Measurements from ENCODE around the gene CASP10.

The CASP10 gene

DNA sequence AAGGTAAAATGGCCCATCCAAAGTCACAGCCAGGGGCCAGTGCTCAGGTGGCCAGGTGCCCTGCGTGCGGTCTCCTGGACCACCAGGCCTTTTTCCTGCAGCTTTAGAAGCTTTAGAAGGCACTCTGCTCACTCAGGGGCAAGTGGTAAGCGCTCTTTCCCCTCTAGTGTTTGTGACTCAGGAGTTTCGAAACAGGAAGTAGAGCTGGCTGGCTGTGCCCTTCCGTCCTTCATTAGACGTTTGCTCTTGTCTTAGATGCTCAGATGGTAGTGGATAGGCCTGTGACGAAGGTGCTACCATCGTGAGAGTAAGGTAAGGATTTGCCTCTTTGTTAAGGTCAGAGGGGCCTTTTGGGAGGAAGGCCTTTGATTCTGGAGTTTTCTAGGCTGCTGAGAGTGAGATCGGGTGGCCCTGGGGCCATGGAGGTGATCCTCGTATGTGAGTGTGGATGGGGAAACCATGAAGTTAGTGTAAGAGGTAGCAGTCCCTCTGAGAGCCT lies 77.4 kb downstream of the CASP10 start, which contains the start of gene CASP8:
TSS of gene CASP8 (plus strand) at position 235 of the 499 bp plus-strand sequence. CDS start 5,951 bp downstream, outside the sequence.
- peak; percentile 87 for DNase-seq (ENCODE audit: low spot score)

DNA sequence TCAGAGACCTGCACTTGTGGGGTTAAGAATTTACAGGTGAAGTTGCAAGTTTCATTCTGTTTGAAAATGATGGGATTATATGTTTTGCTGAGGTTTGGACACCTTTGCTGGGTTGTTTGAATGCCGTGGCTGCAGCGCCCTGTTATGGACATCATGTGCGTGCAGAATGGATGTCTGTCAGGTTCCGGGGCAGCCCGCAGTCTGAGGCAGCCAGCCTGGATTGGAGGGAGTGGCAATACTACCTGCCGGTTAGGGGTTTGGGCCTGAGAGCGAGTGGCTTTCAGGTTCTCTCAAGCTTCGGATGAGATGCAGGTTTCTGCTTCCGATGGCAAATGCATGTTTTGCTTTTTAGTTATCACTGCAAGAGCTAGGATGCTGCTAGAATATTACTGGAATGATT lies 78.5 kb downstream of the CASP10 start:
- DNase-seq (ENCODE audit: low spot score): peak; percentile 73

GRCh38 chr2:201261906-201262305 lies 79.0 kb downstream of the CASP10 start:
- no peak for DNase-seq (ENCODE audit: low spot score)

DNA sequence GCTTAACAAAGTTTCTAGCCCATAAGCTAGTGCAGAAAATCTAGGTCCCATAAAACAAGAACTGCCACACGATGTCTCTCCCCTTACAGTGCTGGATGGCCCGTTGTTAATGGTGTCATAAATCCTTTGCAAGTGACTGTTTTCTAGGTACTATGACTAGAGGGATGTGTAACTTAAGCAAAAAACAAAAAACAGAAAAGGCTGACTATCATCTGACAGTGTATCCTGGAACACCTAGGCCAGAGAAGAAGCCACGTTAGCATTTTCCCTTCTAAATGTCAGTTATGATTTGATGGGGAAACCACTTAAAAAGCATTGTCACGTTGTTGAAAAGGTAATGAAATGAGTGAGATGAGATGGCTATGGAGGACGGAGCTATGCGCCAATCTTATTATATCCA lies 79.8 kb downstream of the CASP10 start:
- peak; percentile 78 for DNase-seq (ENCODE audit: low spot score)

- peak; percentile 45 for DNase-seq (ENCODE audit: low spot score)
These were observed 80.8 kb downstream of the CASP10 start for GRCh38 chr2:201263779-201264178.

GRCh38 chr2:201264472-201265173 lies 81.7 kb downstream of the CASP10 start:
- no peak for DNase-seq (ENCODE audit: low spot score)

DNA sequence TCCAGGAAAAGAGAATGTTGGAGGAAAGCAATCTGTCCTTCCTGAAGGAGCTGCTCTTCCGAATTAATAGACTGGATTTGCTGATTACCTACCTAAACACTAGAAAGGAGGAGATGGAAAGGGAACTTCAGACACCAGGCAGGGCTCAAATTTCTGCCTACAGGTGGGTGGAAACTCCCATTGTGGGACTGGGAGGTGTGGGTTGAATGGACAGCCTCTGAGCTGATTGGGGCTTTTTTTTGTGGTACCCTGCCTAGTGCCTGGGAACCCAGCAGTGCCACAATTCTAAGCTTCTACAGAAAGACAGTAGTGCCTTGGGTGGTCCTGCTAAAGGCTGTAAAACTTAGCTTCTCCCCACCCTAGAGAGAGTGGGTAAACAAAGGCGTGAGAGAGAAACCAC lies 83.7 kb downstream of the CASP10 start:
- no peak for DNase-seq (ENCODE audit: low spot score)

GRCh38 chr2:201267278-201268030 lies 84.5 kb downstream of the CASP10 start:
- no peak for DNase-seq (ENCODE audit: low spot score)

DNA sequence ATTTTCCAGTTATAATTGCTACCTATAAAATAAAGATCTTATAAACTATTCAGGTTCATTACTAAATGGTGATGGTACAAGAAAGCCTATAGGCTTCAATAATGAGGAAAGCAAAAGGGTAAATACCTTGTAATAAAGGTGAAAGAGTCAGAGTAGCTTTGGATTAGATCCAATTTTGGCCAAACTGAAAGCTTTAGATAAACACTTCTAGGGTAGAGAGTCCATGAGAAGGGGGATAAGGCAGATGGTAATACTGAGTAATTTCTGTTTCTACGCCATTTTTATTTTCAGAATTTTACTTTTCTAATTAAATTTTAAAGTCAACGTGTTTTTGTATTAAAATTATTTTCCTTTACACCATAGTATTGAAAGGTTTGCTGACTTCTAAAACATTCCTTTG lies 86.8 kb downstream of the CASP10 start:
- no peak for DNase-seq (ENCODE audit: low spot score)

GRCh38 chr2:201270293-201271001 lies 87.5 kb downstream of the CASP10 start:
- no peak for DNase-seq (ENCODE audit: low spot score)

GRCh38 chr2:201271917-201272316 lies 89.0 kb downstream of the CASP10 start:
- no peak for DNase-seq (ENCODE audit: low spot score)

GRCh38 chr2:201273330-201273983 lies 90.5 kb downstream of the CASP10 start:
- DNase-seq (ENCODE audit: low spot score): no peak

DNA sequence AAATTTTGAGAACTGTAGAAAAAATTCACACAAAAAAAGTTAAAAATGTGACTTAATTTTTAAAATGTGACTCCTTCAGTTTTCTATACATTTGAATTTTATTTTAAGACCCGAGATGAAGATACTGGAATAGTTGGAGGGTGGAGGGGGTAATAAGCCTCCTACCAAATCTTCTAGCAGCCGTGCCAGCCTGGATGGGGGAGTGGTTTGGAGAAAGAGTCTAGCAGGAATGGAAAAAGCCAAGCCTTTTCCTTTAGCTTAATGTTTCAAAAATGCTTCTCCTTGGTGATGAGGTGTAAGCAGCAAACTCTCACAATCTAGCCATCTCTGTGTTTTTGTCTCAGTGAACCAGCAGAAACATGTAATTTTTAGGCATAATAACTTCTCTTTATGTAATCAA lies 92.1 kb downstream of the CASP10 start:
- no peak for DNase-seq (ENCODE audit: low spot score)

- DNase-seq (ENCODE audit: low spot score): no peak
These were observed 93.0 kb downstream of the CASP10 start for GRCh38 chr2:201275990-201276389.

- DNase-seq (ENCODE audit: low spot score): no peak
These were observed 93.6 kb downstream of the CASP10 start for GRCh38 chr2:201276511-201276910.
